K562 (cell line): Measurements from ENCODE around the gene SVIL. TPM values are rescaled to one million over a fixed set of nuclear protein-coding genes. Genes with fewer than 3 reads are reported as not detected.

Experiments used
- ATAC-seq: fragments of 200-7000 bp; cut with Tn5 transposase; 3 replicates; pipeline ENCODE4 v1.9.1; 2020; ENCODE audit warnings: moderate library complexity
- BruUV-seq: library from RNA; stranded (reverse); fragments of 400-500 nt; replicated peaks from 2 replicates; lab custom pipeline; 2021; lab: Mats Ljungman, UMichigan
- CTCF ChIA-PET: fragments of 300-600 bp; formaldehyde crosslinking; extraction: SDS; loops from one replicate; lab custom pipeline; 2021; ENCODE audit warnings: low intra/inter-chr PET ratio; lab: Yijun Ruan, JAX
- POLR2A ChIA-PET: fragments of 300-600, 350-650 bp; sonication (Branson Sonifier 250); formaldehyde crosslinking; extraction: SDS; loops from one replicate; lab custom pipeline; 2021; ENCODE audit warnings: antibody characterized with exemption, inconsistent platforms; lab: Yijun Ruan, JAX
- DNase-seq, 4 experiments: peaks; one replicate each; pipeline versions ENCODE4 v3.0.0 to v3.0.0-alpha.2; 2011 to 2018; ENCODE audit warnings: low spot score in 3 of 4, mixed read lengths in 3 of 4; ENCODE audit errors: extremely low read depth in 1 of 4
- FAIRE-seq: peaks from 2 replicates; lab custom pipeline; 2011; peaks lifted over from hg19 to GRCh38; lab: Jason Lieb, UNC
- H2AFZ ChIP-seq: 2 replicates; pipeline ENCODE4 v1.6.0; 2011; ENCODE audit warnings: low read depth, low read length, control low read depth, inconsistent platforms
- H3K27ac ChIP-seq: fragments of 200-600 bp; 3 replicates; pipeline ENCODE4 v1.8.0; 2011; ENCODE audit warnings: low read depth, mild to moderate bottlenecking, control low read depth, inconsistent platforms, low read length, moderate library complexity, mixed read lengths; ENCODE audit errors: extremely low read depth
- H3K27me3 ChIP-seq, 2 experiments: fragments of 300-600 bp in 1 of 2; 2 replicates in 1 of 2; 3 replicates in 1 of 2; pipeline versions ENCODE4 v1.6.0 to v1.8.0; 2011; ENCODE audit warnings: inconsistent platforms in 2 of 2, low read length in 2 of 2, mild to moderate bottlenecking in 1 of 2, mixed read lengths in 1 of 2, moderate library complexity in 1 of 2; ENCODE audit not compliant: control insufficient read depth in 2 of 2, insufficient read depth in 2 of 2
- H3K36me3 ChIP-seq: fragments of 300-600 bp; 3 replicates; pipeline ENCODE4 v1.8.0; 2011; ENCODE audit warnings: mild to moderate bottlenecking, low read length, inconsistent platforms; ENCODE audit not compliant: control insufficient read depth, insufficient read depth
- H3K4me1 ChIP-seq, 2 experiments: fragments of 200-600 bp in 1 of 2; replicated peaks in 1 of 2; 2 replicates in 1 of 2; 3 replicates in 1 of 2; pipeline versions ENCODE4 v1.5.1 to v1.8.0; 2011; ENCODE audit warnings: inconsistent platforms in 2 of 2, low read length in 2 of 2, mild to moderate bottlenecking in 1 of 2, mixed read lengths in 1 of 2, moderate library complexity in 1 of 2; ENCODE audit not compliant: control insufficient read depth in 2 of 2, insufficient read depth in 2 of 2
- H3K4me2 ChIP-seq: 2 replicates; pipeline ENCODE4 v1.6.1; 2011; ENCODE audit warnings: low read length, control low read depth, inconsistent platforms, mixed read lengths; ENCODE audit not compliant: insufficient read depth
- H3K4me3 ChIP-seq: fragments of 200-600 bp; sonication (generic), shearing (Covaris generic); 2 replicates; pipeline ENCODE4 v1.5.1; 2016; ENCODE audit warnings: control low read depth, inconsistent platforms
- H3K79me2 ChIP-seq: fragments of 200-600 bp; 3 replicates; pipeline ENCODE4 v1.8.0; 2011; ENCODE audit warnings: low read length, inconsistent platforms; ENCODE audit not compliant: control insufficient read depth, insufficient read depth
- H3K9ac ChIP-seq, 2 experiments: 2 replicates each; pipeline versions ENCODE4 v1.6.0 to v1.6.1; 2011; ENCODE audit warnings: low read depth in 2 of 2, low read length in 2 of 2, control low read depth in 1 of 2, inconsistent platforms in 1 of 2, mild to moderate bottlenecking in 1 of 2, mixed read lengths in 1 of 2; ENCODE audit not compliant: insufficient read depth in 1 of 2
- H3K9me1 ChIP-seq: one replicate; pipeline ENCODE4 v1.6.0; 2011; ENCODE audit warnings: inconsistent platforms, mild to moderate bottlenecking, low read length, moderate library complexity; ENCODE audit not compliant: control insufficient read depth, insufficient read depth
- H3K9me3 ChIP-seq: replicated peaks from 2 replicates; pipeline ENCODE4 v1.5.1; 2011; ENCODE audit warnings: low read depth, low read length, inconsistent platforms; ENCODE audit not compliant: control insufficient read depth, insufficient read depth
- H4K20me1 ChIP-seq: replicated peaks from 2 replicates; pipeline ENCODE4 v1.6.1; 2011; ENCODE audit warnings: low read length, inconsistent platforms, mixed read lengths; ENCODE audit not compliant: control insufficient read depth, insufficient read depth
- ATF4 ChIP-seq: fragments of 450-650 bp; formaldehyde crosslinking; IDR thresholded peaks from 2 replicates; pipeline ENCODE4 v1.4.0; 2022; ENCODE audit warnings: mild to moderate bottlenecking, moderate library complexity
- BHLHE40 ChIP-seq: IDR thresholded peaks from 2 replicates; pipeline ENCODE4 v1.6.1; 2011; ENCODE audit warnings: low read length, improper control_type of control experiment
- BRD4 ChIP-seq: fragments of 200-600 bp; sonication (generic); IDR thresholded peaks from 2 replicates; pipeline ENCODE4 v1.6.1; 2017; ENCODE audit warnings: inconsistent platforms
- BRF1 ChIP-seq: IDR thresholded peaks from 3 replicates; pipeline ENCODE4 v1.6.1; 2011; ENCODE audit warnings: borderline replicate concordance, mild to moderate bottlenecking; ENCODE audit not compliant: insufficient read length; ENCODE audit errors: extremely low read depth
- CHD1 ChIP-seq: fragments of 200-600 bp; sonication (generic); IDR thresholded peaks from one replicate; pipeline ENCODE4 v1.6.1; 2012; ENCODE audit warnings: mild to moderate bottlenecking, moderate library complexity, low read length, inconsistent platforms
- FOS ChIP-seq: IDR thresholded peaks from 3 replicates; pipeline ENCODE4 v1.6.1; 2011; ENCODE audit not compliant: insufficient read length; ENCODE audit errors: extremely low read depth
- FOXA1 ChIP-seq: fragments of 450-650 bp; IDR thresholded peaks from 2 replicates; pipeline ENCODE4 v1.6.1; 2016; ENCODE audit warnings: mild to moderate bottlenecking, borderline replicate concordance
- FOXK1 ChIP-seq: sonication (generic); formaldehyde crosslinking; IDR thresholded peaks from 2 replicates; pipeline ENCODE4 v1.8.0; 2022; ENCODE audit warnings: missing genetic modification reagents, mild to moderate bottlenecking, borderline replicate concordance
- KLF13 ChIP-seq: fragments of 450-650 bp; IDR thresholded peaks from 2 replicates; pipeline ENCODE4 v1.6.1; 2016; ENCODE audit warnings: missing genetic modification characterization, low read depth, mild to moderate bottlenecking, missing compliant biosample characterization, moderate library complexity, borderline replicate concordance
- L3MBTL2 ChIP-seq: fragments of 450-650 bp; IDR thresholded peaks from 2 replicates; pipeline ENCODE4 v1.6.1; 2016; ENCODE audit warnings: mild to moderate bottlenecking, moderate library complexity
- MECOM ChIP-seq: fragments of 250-450 bp; sonication (Bioruptor Pico); IDR thresholded peaks from 2 replicates; pipeline ENCODE4 v1.8.0; 2022; ENCODE audit warnings: inconsistent platforms
- MTA2 ChIP-seq: fragments of 450-650 bp; IDR thresholded peaks from 2 replicates; pipeline ENCODE4 v1.6.1; 2016; ENCODE audit warnings: low read depth
- NFE2L1 ChIP-seq: fragments of 450-650 bp; IDR thresholded peaks from 2 replicates; pipeline ENCODE4 v1.6.1; 2016; ENCODE audit warnings: missing genetic modification characterization, low read depth, mild to moderate bottlenecking, missing compliant biosample characterization, moderate library complexity, borderline replicate concordance
- RHOXF2B ChIP-seq: fragments of 250-450 bp; sonication (Bioruptor Pico); conservative IDR thresholded peaks from 2 replicates; pipeline ENCODE4 v1.5.1; 2021
- VEZF1 ChIP-seq: fragments of 200-800 bp; sonication (Bioruptor generic); IDR thresholded peaks from 2 replicates; pipeline ENCODE4 v1.6.1; 2017; ENCODE audit warnings: missing genetic modification characterization, missing compliant biosample characterization
- ZC3H8 ChIP-seq: fragments of 450-650 bp; IDR thresholded peaks from 2 replicates; pipeline ENCODE4 v1.6.1; 2017
- ZNF134 ChIP-seq: fragments of 250-450 bp; sonication (Bioruptor Pico); conservative IDR thresholded peaks from 2 replicates; pipeline ENCODE4 v1.4.0; 2020
- ZNF77 ChIP-seq: fragments of 250-450 bp; sonication (Bioruptor Pico); IDR thresholded peaks from 2 replicates; pipeline ENCODE4 v1.5.0; 2020
- WGBS: fragments of 100-300 bp; shearing (Covaris generic); methylation state at CpG from one replicate; pipeline ENCODE4 v1.1.6; 2016; ENCODE audit warnings: low coverage, mixed read lengths; ENCODE audit not compliant: insufficient coverage; ENCODE audit errors: missing lambda C conversion rate; 5-methylcytosine and 5-hydroxymethylcytosine counted together
- in situ Hi-C: fragments of 300-500 bp; cut with MboI; formaldehyde crosslinking; loops from 4 replicates; pipeline ENCODE4 v1.15.0; 2018; ENCODE audit warnings: inconsistent platforms, mixed read lengths
- intact Hi-C: fragments of 100-400 bp; cut with micrococcal nuclease; formaldehyde crosslinking; loops from 2 replicates; pipeline ENCODE4 v1.14.2; 2022
- polyA plus RNA-seq, 8 experiments: library from polyadenylated mRNA; depleted of rRNA in 4 of 8; stranded (reverse) in 5 of 8; unstranded in 3 of 8; fragments of >200 nt; fragmentation: Nextera tagmentation in 2 of 8; fragmentation: Illumina TruSeq in 1 of 8; extraction: Ambion mirVana in 2 of 8; extraction: Trizol in 1 of 8; gene quantifications; 2 replicates each; pipeline versions ENCODE4 v1.2.1 to v1.2.3, GENCODE V29; 2011 to 2014; ENCODE audit warnings: inconsistent platforms in 1 of 8, missing spikeins in 1 of 8
- total RNA-seq, 7 experiments: library from RNA; depleted of rRNA in 6 of 7; stranded (reverse); fragments of >200 nt in 6 of 7; fragmentation: Illumina TruSeq in 2 of 7; extraction: Trizol in 2 of 7; gene quantifications; 2 replicates each; pipeline versions ENCODE4 v1.2.1 to v1.2.3, GENCODE V29; 2011 to 2021; ENCODE audit warnings: low replicate concordance in 1 of 7
- TF ChIP-seq, protein P1 (sequence below): fragments of 450-650 bp; IDR thresholded peaks from 2 replicates; pipeline ENCODE4 v1.6.1; 2018; ENCODE audit warnings: mild to moderate bottlenecking, low read depth; ENCODE audit not compliant: partially characterized antibody
- TF ChIP-seq, protein P2 (sequence below), 2 experiments: fragments of 250-450 bp in 1 of 2; fragments of 450-650 bp in 1 of 2; sonication (Bioruptor Pico) in 1 of 2; IDR thresholded peaks; 2 replicates each; pipeline versions ENCODE4 v1.6.1 to v1.8.0; 2016 to 2021; ENCODE audit warnings: mild to moderate bottlenecking in 2 of 2, moderate library complexity in 2 of 2, missing compliant biosample characterization in 1 of 2, missing genetic modification characterization in 1 of 2

Gene SVIL
- total and polyA plus RNA-seq, 9 of the 15 experiments (the other 6 are each of a cell fraction or from before 2014, with no cell fraction given): under 0.01 to 0.18 (median 0.05) TPM; not detected in 3

DNA sequence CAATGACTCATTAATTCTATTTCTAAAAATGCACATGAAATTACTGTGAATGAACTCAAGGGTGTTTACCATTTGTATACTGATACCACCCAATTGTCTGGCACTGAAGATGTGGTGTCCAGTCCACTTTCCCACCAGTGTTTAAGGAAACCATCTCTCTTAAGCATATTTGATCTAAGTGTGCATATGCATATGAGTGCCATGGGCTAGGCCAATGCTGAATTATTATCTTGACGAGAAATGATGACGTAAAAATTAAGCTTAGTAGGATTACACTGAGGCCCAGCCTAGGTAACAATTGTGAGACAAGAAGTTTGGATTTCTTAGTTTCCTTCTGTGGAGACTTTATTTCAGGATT is 59.7 kb downstream of the SVIL start:
- peaks cover 0 to 7% of the 10 kb centered on the region in 2 experiments; a peak in 4 of 5 replicates for H3K27me3 ChIP-seq
- H3K79me2 ChIP-seq: no peaks in the 10 kb centered on the region
- BruUV-seq: no TSS peak
- no peaks in the 10 kb centered on the region for H3K9me3 ChIP-seq
- H2AFZ ChIP-seq: no peak overlapping the region
- no peak for DNase-seq
- H3K9ac ChIP-seq: no peak overlapping the region
- TF ChIP-seq, protein P1, sequence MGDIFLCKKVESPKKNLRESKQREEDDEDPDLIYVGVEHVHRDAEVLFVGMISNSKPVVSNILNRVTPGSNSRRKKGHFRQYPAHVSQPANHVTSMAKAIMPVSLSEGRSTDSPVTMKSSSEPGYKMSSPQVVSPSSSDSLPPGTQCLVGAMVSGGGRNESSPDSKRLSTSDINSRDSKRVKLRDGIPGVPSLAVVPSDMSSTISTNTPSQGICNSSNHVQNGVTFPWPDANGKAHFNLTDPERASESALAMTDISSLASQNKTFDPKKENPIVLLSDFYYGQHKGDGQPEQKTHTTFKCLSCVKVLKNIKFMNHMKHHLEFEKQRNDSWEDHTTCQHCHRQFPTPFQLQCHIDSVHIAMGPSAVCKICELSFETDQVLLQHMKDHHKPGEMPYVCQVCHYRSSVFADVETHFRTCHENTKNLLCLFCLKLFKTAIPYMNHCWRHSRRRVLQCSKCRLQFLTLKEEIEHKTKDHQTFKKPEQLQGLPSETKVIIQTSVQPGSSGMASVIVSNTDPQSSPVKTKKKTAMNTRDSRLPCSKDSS: no peak
- TF ChIP-seq BHLHE40 (no peak), MECOM (CRISPR knock-in tag) (no peak), ZNF134 (CRISPR knock-in tag) (no peak), FOXK1 (CRISPR knock-in tag) (no peak), FOXA1 (no peak), L3MBTL2 (no peak), BRD4 (no peak), NFE2L1 (tag) (no peak), FOS (no peak), ZNF77 (CRISPR knock-in tag) (no peak), VEZF1 (no peak), MTA2 (no peak), ZC3H8 (no peak), KLF13 (tag) (no peak), ATF4 (no peak), BRF1 (no peak), CHD1 (no peak), RHOXF2B (CRISPR knock-in tag) (no peak)
- TF ChIP-seq, protein P2, sequence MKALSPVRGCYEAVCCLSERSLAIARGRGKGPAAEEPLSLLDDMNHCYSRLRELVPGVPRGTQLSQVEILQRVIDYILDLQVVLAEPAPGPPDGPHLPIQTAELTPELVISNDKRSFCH (CRISPR knock-in tag; IDR thresholded peaks at IDR 0.05): no peak
- TF ChIP-seq, protein P2 (tag; IDR thresholded peaks at IDR 0.05): no peak
- ChIA-PET CTCF (no interaction called here), POLR2A (no interaction called here)
- H4K20me1 ChIP-seq: no peaks in the 10 kb centered on the region
- 4% methylated on average over 2 of the region's 2 CpGs for WGBS
- no peak overlapping the region for H3K27ac ChIP-seq
- no peak overlapping the region for H3K4me3 ChIP-seq
- no peak overlapping the region for H3K4me2 ChIP-seq
- H3K36me3 ChIP-seq: no peaks in the 10 kb centered on the region
- H3K4me1 ChIP-seq: no peaks in the 10 kb centered on the region
- no peaks in the 10 kb centered on the region for H3K9me1 ChIP-seq
- in situ Hi-C loops (no loop called here), intact Hi-C loops (no loop called here)
- no peak for FAIRE-seq
- no peak for ATAC-seq
